Activated CD8-positive, alpha-beta memory T cell treated with anti-CD3 and anti-CD28 coated beads for 4 hours (primary cell): ENCODE results near the gene KMT2E.
"Not testable (repeated sequence)": the region's sequence is repeated elsewhere in the genome, so short reads cannot be mapped to it uniquely, and the experiment has no call there.

Experiments used
- DNase-seq, 2 donors: peaks; one replicate each; pipeline ENCODE4 v3.0.0-alpha.2; 2020; ENCODE audit warnings: low read depth in 2 of 2

Gene KMT2E

DNA sequence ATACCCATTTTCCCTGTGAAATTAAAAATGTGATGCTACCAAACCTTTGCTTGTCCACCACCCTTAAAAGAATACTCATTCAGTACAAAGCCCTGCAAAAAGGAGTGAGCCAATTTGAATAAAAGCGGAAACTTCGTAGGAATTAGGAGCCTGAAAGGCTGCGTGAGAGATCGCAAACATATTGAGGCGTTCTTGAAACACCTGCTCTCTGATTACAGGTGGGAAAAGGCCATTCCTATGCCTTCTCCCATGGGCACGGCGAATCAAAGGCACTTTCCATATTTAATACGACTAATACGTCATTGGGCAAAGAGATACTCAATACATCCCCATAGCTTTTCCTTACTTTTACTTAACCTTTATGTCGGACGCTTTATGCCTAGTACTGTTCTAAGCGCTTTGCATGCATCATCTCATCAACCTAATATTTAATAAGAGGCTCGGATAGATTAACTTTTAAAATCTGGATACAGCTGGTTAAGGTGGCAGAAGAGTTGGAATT is 30.9 kb upstream of the KMT2E start:
- DNase-seq, result no peak

DNA sequence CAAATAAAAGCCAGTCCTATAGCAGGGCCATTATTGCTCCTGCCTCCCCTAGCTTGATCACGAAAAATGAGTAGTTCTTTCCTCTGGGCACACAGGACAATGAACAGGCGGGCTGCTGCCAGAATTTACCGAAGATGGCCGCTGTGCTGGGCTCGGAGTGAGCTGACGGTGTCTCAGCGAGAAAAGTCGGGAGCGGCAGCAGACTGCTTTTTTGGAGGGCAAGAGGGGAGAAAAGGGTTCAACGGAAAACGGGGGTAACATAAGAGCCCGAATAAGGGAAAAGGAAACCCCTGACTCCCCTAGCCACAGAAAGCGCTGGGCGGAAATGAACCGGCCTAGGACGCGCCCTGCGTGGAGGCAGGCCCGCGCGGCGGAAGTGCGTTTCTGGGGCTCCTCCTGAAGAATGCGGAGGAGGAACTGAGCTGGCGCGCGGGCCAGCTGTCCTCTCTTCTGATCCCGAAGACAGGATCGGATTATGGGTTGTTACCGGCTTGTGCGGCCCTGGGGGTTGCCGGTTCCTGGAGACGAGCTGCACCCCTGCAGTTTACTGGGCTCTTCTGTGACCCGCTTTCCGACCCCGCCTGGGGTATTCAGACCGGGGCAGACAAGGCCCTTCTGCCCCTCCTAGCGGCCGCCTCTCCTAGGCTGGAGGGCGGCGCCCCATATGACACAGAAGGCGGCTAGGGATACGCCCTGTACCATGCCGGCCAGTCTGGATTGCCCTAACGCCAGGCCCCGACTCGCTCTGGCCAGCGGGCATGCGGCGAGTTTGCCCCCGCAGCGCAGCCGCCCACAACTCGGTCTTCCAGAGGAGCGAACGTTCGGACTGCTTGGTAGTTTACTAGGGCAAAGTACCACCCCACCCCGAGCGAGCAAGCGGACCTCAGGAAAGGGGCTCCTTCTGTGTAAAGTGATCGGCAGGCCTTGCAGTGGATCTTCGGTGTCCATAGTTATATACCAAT is 30.1 kb upstream of the KMT2E start:
- DNase-seq, result peak; percentile 59 to 74

DNA sequence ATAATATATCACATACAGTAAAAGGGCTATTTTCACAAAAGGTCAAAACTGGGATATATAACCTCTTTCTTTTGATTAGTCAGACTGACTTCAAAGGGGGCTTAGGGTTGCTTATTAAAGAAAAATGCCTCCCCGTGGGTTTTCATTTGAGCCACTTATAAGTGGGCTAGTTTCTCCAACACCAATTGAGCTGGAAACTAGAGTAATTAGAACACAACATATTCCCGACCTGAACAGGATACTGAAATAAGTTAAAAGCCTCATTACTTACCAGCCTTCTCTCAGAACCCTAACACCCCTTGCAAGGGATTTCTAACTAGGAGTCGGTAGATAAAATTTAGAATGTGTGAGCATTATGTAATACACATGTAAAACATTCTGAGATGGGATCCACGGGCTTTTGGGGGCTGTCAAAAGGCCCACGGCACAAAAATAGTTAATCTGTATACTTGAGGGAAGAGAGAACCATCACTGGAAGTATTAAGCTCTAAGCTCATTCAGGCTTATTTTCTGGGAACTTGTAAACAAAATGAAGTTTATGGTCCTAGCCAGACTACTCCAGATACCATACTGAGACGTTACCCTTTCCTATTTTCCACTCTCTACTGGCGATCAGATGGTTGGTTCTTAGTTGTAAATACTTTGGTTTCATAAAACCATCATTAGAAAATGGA is 29.3 kb upstream of the KMT2E start:
- no peak for DNase-seq

DNA sequence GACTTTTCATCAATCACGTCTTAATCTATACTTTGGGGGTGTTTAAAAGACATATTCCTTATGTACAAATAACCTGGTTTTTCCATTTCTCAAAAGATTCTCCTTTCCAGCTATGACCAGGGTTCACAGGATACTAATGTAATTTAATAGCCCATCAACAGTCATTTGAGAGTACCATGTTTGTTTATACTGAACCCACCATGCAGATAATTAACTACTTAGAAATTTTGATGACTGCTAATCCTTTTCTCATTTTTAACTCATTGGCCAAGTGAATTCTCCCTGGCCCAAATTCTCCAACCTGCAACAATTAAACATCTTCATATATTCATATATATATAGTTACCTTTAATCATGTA is 28.8 kb upstream of the KMT2E start:
- no peak for DNase-seq

DNA sequence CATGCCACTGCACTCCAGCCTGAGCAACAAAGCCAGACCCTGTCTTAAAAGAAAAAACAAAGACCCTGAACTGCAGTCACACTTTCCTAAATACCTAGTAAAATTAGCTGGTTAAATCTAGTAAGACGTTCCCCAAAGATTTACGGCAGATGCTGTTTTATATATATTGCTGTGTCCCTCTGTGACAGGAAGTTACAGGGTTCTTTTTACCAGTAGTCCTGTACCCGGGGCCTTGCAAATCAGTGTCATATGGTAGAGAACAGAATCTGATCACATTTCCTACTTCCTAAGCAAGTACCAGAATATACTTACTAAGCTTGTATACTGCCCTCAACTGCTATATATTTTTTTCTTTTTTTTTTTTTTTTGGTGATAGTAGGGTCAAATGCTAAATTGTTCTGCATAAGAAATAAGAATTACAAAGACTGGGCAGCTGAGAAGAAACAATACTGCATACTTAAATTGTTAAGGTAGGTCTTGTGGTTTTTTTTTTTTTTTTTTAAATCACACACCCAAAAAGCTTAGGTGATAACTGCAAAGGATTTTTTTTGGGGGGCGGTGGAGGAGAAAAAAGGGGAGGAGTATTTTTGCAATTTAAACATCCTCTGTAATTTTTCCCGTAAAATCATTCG is 27.3 kb upstream of the KMT2E start:
- no peak for DNase-seq

DNA sequence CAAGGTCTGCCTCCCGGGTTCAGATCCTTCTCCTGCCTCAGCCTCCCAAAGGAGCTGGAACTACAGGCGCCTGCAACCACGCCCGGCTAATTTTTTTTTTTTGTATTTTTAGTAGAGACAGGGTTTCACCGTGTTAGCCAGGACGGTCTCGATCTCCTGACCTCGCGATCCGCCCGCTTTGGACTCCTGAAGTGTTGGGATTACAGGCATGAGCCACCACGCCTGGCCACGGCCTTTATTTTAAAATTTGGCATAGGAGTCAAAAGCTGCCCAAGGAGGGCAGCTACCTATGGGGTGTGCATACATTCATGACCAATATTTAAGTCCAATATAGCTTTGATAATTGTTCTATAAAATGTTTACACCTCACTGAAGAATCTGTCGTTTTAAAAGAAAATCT is 26.6 kb upstream of the KMT2E start:
- not testable (repeated sequence) for DNase-seq

DNA sequence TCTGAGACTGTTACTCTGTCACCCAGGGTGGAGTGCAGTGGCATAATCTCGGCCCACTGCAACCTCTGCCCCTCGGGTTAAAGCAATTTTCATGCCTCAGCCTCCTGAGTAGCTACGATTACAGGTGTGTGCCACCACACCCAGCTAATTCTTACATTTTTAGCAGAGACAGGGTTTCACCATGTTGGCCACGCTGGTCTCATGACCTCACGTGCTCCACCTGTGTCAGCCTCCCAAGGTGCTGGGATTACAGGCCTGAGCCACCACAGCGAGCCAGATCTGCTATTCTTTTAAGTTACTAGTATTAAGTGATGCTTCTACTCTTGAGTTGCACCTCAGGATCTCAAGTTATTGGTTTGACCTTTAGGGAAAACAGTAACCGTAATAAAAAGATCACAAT is 23.0 kb upstream of the KMT2E start:
- no peak for DNase-seq

DNA sequence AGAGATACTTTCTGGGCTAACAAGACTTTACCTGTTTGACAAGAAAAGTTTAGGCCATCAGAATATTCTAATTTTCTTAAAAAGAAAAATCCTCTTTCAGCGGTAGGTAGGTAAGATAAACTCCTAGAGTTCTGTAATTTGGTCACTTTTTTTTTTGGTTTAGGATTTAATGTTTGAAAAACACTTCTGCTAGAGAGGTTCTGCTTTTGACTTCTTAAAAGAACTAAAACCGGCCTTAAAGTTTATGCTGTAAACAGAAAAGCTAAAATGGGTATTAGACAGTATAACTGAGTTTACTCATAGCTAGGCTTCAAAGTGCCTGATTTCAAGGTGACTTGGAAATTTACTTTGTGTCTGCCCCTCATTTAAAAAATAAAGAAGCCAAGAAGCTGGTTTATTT is 21.7 kb upstream of the KMT2E start:
- DNase-seq, result no peak

DNA sequence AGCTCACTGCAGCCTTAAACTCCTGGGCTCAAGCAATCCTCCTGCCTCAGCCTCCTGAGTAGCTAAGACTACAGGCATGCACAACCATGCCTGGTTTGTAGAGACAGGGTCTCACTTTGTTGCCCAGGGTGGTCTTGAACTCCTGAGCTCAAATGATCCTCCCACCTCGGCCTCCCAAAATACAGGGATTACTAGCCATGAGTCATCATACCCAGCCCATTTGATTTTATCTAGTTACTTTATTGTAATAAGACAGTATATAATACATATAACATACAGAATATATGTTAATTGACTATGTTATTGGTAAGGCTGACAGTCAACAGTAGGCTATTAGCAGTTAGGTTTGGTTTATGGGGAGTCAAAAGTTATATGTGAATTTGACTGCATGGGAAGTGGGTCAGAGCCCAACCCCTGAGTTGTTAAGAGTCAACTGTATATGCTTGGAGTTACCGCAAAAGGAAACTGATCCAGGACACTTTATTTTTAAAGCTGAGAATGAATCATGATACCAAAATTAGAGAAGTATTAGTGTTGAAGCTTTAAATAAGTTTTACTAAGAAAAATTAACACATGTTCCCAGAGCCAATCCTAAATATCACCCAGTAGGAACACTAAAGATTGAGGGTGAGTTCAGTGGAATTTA is 20.7 kb upstream of the KMT2E start:
- DNase-seq, result no peak

DNA sequence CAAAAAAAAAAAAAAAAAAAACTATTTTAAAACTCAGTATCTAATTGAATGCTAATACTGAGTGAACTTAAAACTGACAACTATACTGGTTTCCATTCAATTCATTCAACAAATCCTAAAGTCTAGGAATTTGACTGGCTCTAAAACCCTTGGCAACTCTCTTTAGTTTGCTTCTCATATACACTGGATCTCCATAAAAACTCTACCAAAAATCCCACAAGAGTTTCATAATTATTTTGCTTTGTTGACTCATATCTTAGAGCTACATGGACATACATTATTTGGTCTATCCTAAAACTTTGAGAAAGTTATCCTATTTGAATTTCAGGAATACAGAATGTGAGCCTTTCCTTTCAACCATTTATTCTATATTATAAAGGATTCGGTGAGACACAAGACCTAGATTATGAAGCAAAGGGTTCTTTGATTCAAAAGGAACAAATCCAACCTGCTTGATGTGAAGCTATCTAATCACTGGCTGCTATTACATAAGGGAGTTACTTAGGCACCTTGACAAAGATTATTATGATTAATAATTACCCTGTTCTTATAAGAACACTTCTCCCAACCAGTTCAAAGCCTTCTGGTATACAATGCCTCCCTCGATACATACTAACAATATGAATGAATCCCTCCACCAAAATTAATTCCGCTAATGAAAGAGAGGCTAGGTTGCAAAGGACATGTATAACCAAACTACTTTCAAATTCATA is 15.8 kb upstream of the KMT2E start:
- DNase-seq, result no peak

DNA sequence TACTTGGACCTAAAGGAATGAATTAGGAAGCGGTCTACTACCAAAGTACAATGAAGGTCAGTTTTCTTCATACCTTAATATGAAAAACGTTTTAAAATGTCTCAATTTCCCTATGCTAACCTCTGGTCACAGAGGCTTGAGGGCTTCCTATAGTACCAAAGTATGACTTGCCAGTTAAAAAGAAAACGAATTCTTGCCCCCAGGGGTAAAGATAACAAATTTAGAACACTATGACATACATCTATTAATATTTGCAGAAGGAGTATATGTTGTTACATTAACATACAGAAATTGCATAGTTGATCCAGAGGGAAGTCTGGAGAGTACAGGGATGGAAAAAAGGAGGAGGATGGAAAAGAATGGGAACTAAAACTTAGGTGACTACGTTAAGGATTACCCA is 13.8 kb upstream of the KMT2E start:
- no peak for DNase-seq

DNA sequence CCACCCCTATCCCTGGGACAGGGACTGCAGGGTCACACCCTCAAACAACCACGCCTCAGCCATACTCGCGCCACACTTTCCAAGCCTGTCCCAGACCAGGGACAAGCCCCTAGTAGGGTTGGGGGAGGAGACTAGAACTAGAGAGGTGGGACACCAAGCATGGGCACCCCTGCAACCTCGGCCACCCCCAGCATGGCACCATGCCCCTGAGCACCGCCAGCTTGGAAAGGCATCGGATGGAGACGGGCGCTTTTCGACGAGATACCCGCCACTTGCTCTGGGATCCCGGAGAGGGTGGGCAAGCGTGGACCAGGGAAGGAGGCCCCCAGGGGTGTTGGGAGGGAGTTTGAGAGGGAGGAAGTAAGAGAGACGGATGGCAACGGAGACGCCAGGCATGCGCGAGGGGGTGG is 13.1 kb upstream of the KMT2E start:
- no peak for DNase-seq

DNA sequence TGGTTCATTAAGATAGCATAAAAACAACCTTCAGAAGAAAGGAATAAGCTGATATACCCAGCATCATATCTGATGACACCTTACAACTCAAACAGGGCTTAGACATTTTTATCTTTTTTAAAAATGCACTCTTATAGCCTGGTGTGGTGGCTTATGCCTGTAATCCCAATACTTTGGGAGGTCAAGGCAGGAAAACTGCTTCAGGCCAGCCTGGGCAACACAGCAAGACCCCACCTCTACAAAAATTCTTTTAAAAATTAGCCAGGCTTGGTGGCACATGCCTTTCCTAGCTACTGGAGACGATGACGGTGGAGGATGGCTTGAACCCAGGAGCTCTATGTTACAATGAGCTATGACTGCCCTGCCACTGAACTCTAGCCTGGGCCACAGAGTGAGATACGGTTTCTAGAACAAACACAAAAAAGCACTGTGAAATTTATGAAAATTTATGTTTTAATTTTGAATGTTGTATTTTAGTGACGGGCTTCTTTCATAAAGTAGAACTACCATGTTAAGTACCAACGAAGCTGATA is 12.3 kb upstream of the KMT2E start:
- no peak for DNase-seq

DNA sequence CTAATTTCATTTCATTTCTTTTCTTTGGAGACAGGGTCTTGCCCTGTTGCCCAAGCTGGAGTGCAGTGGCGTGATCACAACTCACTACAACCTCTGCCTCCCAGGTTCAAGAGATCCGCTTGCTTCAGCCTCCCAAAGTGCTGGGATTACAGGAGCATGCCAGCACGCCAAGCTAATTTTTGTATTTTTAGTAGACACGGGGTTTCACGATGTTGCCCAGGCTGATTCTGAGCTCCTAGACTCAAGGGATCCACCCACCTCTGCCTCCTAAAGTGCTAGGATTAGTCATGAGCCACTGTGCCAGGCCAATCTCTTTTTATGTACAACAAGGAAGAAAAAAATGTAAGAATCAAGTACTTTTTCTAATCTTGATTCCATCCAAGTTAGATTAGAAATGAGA is 10.7 kb upstream of the KMT2E start:
- no peak for DNase-seq

DNA sequence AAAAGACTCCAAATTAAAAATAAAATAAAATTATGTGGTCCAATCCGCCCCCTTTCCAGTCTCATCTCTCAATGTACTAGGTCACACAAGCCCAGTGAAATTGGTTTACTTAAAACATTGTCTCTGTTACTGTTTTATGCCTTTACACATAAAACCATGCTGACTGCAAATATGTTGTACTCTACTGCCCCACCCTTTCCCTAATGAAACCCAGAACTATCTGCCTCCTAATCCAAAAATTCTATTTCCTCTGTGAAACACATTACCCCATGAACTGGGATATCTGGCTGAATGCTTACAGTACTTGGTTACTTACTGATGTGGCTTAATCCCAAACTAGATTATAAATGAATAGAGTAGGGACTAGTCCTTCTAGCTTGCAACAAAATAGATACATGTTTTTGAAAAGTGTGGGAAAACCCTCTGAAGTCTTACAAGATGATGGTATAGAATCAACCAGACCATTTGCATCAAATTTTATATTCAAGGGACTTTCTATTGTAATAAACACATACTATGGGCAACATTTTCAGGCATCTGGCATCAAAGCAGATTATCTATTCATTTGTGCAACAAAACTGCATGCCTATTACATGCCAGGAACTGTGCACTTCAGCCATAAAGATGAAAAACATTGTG is 10.0 kb upstream of the KMT2E start:
- DNase-seq, result no peak

DNA sequence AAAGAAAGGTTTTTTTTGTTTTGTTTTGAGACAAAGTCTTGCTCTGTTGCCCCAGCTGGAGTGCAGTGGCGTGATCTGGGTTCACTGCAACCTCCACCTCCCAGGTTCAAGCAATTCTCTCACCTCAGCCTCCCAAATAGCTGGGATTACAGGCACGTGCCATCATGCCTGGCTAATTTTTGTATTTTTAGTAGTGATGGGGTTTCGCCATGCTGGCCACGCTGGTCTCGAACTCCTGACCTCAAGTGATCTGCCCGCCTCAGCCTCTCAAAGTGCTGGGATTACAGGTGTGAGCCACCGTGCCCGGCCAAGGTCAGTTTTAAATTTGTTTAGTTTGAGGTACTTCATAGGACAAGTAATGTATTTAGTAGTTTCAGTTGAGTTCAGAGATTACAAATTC is 9.0 kb upstream of the KMT2E start:
- not testable (repeated sequence) for DNase-seq

DNA sequence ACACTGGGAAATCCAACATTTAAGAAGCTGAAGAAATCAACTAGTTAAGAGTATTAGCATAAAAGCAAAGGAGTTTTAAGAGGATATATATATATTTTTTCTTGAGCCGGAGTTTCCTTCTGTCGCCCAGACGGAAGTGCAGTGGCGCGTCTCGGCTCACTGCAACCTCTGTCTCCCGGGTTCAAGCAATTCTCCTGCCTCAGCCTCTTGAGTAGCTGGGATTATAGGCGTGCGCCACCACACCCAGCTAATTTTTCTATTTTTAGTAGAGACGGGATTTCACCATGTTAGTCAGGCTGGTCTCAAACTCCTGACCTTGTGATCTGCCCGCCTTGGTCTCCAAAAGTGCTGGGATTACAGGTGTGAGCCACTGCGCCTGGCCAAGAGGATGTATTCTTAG is 8.5 kb upstream of the KMT2E start:
- not testable (repeated sequence) for DNase-seq

DNA sequence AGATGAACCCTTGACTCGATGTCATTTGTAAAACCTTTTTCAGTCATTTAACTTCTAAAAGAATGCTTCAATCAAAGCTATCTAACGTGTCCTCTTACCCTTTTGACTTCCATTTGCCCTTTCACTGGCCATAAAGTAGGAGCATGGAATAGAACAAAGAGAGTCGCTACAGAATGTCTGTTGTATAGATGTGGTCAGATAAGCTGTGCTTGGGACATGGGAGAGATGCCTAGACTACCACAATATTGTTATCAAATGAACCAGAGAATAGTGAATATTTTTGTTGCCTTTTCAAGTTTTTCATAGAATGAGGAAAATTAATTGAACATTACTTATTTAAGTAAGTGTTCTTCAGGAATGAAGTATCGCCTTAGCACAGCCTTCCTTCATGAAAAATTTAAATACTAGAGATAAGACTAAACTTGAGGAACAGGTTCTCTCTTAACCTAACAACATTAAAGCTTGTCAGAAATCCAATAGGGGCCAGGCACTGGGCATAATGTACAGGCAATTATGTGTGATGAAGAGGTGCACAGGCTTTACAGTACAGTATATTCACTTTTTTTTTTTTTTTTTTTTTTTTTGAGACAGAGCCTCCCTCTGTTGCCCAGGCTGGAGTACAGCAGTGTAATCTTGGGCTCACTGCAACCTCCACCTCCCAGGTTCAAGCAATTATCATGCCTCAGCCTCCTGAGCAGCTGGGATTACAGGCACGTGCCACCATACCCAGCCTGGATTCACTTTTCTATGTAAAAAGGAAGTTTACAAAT is 7.5 kb upstream of the KMT2E start:
- DNase-seq, result no peak

DNA sequence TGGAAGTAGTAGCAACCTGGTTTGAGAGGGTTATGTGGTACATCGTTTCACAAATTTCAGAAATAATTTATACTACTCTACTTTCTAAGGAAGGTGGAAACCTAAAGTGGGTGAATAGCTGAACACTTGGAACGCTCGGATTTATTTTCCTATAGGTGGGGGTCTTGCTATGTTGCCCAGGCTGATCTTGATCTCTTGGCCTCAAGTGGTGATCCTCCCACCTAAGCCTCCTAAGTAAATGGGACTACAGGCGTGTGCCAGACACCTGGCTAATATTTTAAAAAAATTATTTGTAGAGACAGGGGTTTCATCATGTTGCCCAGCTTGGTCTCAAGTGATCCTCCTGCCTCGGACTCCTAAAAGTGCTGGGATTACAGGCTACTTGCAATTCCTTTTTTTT is 6.7 kb upstream of the KMT2E start:
- no peak for DNase-seq
